22Rv1 (cell line): ENCODE results near the gene IZUMO4.

ENCODE experiments used
- H3K27ac ChIP-seq: fragments of 450-650 bp; 2 replicates; pipeline ENCODE4 v1.5.1; 2017
- CTCF ChIP-seq: fragments of 450-650 bp; IDR thresholded peaks from 2 replicates; pipeline ENCODE4 v1.5.1; 2017; ENCODE audit warnings: mild to moderate bottlenecking
- ZFX ChIP-seq: fragments of 450-650 bp; IDR thresholded peaks from 2 replicates; pipeline ENCODE4 v1.6.1; 2017; ENCODE audit warnings: antibody characterized with exemption, borderline replicate concordance

The IZUMO4 gene

GRCh38 chr19:2110822-2111221 is 14.1 kb downstream of the IZUMO4 start:
- TF ChIP-seq ZFX (no peak), CTCF (no peak)
- H3K27ac ChIP-seq = no peak overlapping the region

- TF ChIP-seq CTCF = no peak
- no peak for TF ChIP-seq ZFX
- no peak overlapping the region for H3K27ac ChIP-seq
Observed at GRCh38 chr19:2111425-2111824, 14.7 kb downstream of the IZUMO4 start.

GRCh38 chr19:2111886-2112285 is 15.2 kb downstream of the IZUMO4 start:
- TF ChIP-seq ZFX (no peak), CTCF (no peak)
- no peak overlapping the region for H3K27ac ChIP-seq

GRCh38 chr19:2112516-2113320 is 16.0 kb downstream of the IZUMO4 start:
- TF ChIP-seq ZFX (no peak), CTCF (no peak)
- no peak overlapping the region for H3K27ac ChIP-seq

- no peak overlapping the region for H3K27ac ChIP-seq
- TF ChIP-seq ZFX = no peak
- no peak for TF ChIP-seq CTCF
Observed at GRCh38 chr19:2113439-2114211, 16.9 kb downstream of the IZUMO4 start.

- no peak for TF ChIP-seq ZFX
- no peak for TF ChIP-seq CTCF
- H3K27ac ChIP-seq = no peak overlapping the region
Observed at GRCh38 chr19:2114218-2114617, 17.5 kb downstream of the IZUMO4 start.

- no peak for TF ChIP-seq CTCF
- TF ChIP-seq ZFX = no peak
Observed at GRCh38 chr19:2114821-2115220, 18.1 kb downstream of the IZUMO4 start.

More at GRCh38 chr19:2114821-2115220, 18.1 kb downstream of the IZUMO4 start:
- no peak overlapping the region for H3K27ac ChIP-seq
